Ovary (tissue), 9 donors: ENCODE results near the gene FAM81B. TPM values are rescaled to one million over a fixed set of nuclear protein-coding genes. Genes with fewer than 3 reads are reported as not detected.

Source experiments
- DNase-seq, 5 donors: peaks; one replicate each; pipeline ENCODE4 v3.0.0-alpha.2; 2019 to 2020
- H3K27ac ChIP-seq, 2 donors: fragments of 200-600 bp; one replicate each; pipeline versions ENCODE4 v1.5.1 to v1.8.0; 2019 to 2022
- H3K27me3 ChIP-seq: fragments of 200-600 bp; one replicate; pipeline ENCODE4 v1.8.0; 2022
- H3K36me3 ChIP-seq: fragments of 200-600 bp; sonication (generic); one replicate; pipeline ENCODE4 v1.5.1; 2019
- H3K4me1 ChIP-seq: one replicate; pipeline ENCODE4 v1.8.1; 2013; ENCODE audit warnings: mild to moderate bottlenecking, moderate library complexity; ENCODE audit not compliant: insufficient read depth
- H3K4me3 ChIP-seq: fragments of 200-600 bp; sonication (generic); one replicate; pipeline ENCODE4 v1.5.1; 2017
- H3K9me3 ChIP-seq, 2 donors: fragments of 200-600 bp in 1 of 2; sonication (generic) in 1 of 2; one replicate each; pipeline versions ENCODE4 v1.5.1 to v1.8.1; 2013 to 2019; ENCODE audit warnings: mild to moderate bottlenecking in 1 of 2, moderate library complexity in 1 of 2
- EP300 ChIP-seq: sonication (generic); formaldehyde crosslinking; IDR thresholded peaks from one replicate; pipeline ENCODE4 v1.6.1; 2017; ENCODE audit warnings: antibody characterized with exemption
- POLR2A ChIP-seq: fragments of 450-650 bp; IDR thresholded peaks from one replicate; pipeline ENCODE4 v1.6.1; 2017; ENCODE audit warnings: antibody characterized with exemption, mild to moderate bottlenecking, moderate library complexity
- WGBS, 3 donors: extraction: QIAGEN DNeasy Blood & Tissue Kit in 1 of 3; methylation state at CpG; one replicate each; pipeline versions ENCODE4 v1.1.5 to v1.1.7; 2013 to 2017; 5-methylcytosine and 5-hydroxymethylcytosine counted together
- intact Hi-C, 4 donors: fragments of 100-400 bp; cut with DNase I; formaldehyde crosslinking; loops; one replicate each; pipeline versions ENCODE4 v1.11.0 to v1.15.1; 2022 to 2023
- polyA plus RNA-seq, 2 donors: library from polyadenylated mRNA; stranded (reverse); fragments of 200-250 nt in 1 of 2; fragments of 350-450 nt in 1 of 2; fragmentation: Illumina TruSeq in 1 of 2; extraction: RNeasy Lipid Tissue Mini Kit (QIAGEN cat#74804) in 1 of 2; gene quantifications; one replicate each; pipeline ENCODE4 v1.2.3, GENCODE V29; 2013 to 2014
- total RNA-seq, 7 donors: library from RNA; depleted of rRNA in 2 of 7; stranded (reverse); fragments of >200 nt in 2 of 7; fragmentation: NEBNext Ultra II Directional in 3 of 7; extraction: Animal tissue kit (Norgen Biotek cat#: 25700) in 3 of 7; gene quantifications; one replicate each; pipeline versions ENCODE4 v1.1.0 to v1.2.4, GENCODE V29; 2016 to 2023
- TF ChIP-seq, protein P1 (sequence below), 3 donors: fragments of 450-650 bp in 2 of 3; fragments of 200-600 bp in 1 of 3; IDR thresholded peaks; one replicate each; pipeline versions ENCODE4 v1.5.1 to v1.8.0; 2016 to 2022; ENCODE audit warnings: antibody characterized with exemption in 3 of 3, mild to moderate bottlenecking in 1 of 3
- donor health status: DM: no; HTN: no; CAD: no; lungs with moderate emphysema.
- donor health status: DM: no; HTN: no; CAD: no.
- donor health status: Bipolar disorder and iron deficiency.
- donor health status: DM: yes; HTN: yes; CAD: no.
- donor health status: DM: no; HTN: no; CAD: no.
- donor health status: DM: yes; HTN: yes; CAD: no.

Gene FAM81B
- total and polyA plus RNA-seq, 9 donors = 0.36 to 20.8 (median 2.3) TPM; not detected in 3

- no peak overlapping the region for H3K4me3 ChIP-seq
- intact Hi-C loops = no loop called here
- H3K27me3 ChIP-seq = no peaks in the 10 kb centered on the region
- H3K4me1 ChIP-seq = no peaks in the 10 kb centered on the region
- DNase-seq = no peak
- no peaks in the 10 kb centered on the region for H3K36me3 ChIP-seq
- TF ChIP-seq, protein P1, sequence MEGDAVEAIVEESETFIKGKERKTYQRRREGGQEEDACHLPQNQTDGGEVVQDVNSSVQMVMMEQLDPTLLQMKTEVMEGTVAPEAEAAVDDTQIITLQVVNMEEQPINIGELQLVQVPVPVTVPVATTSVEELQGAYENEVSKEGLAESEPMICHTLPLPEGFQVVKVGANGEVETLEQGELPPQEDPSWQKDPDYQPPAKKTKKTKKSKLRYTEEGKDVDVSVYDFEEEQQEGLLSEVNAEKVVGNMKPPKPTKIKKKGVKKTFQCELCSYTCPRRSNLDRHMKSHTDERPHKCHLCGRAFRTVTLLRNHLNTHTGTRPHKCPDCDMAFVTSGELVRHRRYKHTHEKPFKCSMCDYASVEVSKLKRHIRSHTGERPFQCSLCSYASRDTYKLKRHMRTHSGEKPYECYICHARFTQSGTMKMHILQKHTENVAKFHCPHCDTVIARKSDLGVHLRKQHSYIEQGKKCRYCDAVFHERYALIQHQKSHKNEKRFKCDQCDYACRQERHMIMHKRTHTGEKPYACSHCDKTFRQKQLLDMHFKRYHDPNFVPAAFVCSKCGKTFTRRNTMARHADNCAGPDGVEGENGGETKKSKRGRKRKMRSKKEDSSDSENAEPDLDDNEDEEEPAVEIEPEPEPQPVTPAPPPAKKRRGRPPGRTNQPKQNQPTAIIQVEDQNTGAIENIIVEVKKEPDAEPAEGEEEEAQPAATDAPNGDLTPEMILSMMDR (IDR thresholded peaks at IDR 0.05) = no peak
- TF ChIP-seq POLR2A = no peak
- no peak for TF ChIP-seq EP300
- no peak overlapping the region for H3K27ac ChIP-seq
- no peaks in the 10 kb centered on the region for H3K9me3 ChIP-seq
- 81 to 84% (median 82%) methylated on average over 2 of the region's 2 CpGs for WGBS, 3 donors
Observed at GRCh38 chr5:95445442-95445841, 54.3 kb downstream of the FAM81B start.

DNA sequence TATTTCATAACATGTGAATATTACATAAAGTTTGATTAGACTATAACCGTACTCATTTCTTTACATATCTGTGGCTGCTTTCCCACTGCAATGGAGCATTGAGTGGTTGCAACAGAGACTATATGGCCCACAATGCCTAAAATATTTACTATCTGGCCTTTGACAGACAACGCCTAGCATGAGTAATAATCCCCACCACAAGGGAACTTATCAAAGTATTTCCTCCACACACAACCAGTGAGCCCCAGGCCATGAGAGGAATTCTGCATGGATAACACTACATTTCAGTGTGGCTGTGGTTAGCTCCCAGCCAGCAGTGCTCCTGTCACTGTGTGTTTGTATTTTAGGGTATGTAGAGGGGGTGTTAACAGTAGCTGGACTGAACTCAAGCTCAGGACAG, 54.8 kb downstream of the FAM81B start:
- H3K27ac ChIP-seq = no peak overlapping the region
- 82 to 89% (median 82%) methylated on average over 2 of the region's 2 CpGs for WGBS, 3 donors
- DNase-seq = no peak
- intact Hi-C loops = no loop called here
- no peak for TF ChIP-seq POLR2A
- no peak for TF ChIP-seq EP300
- TF ChIP-seq, protein P1 (IDR thresholded peaks at IDR 0.05) = no peak
- H3K27me3 ChIP-seq = no peaks in the 10 kb centered on the region
- no peaks in the 10 kb centered on the region for H3K9me3 ChIP-seq
- H3K4me3 ChIP-seq = no peak overlapping the region
- H3K36me3 ChIP-seq = no peaks in the 10 kb centered on the region
- no peaks in the 10 kb centered on the region for H3K4me1 ChIP-seq

DNA sequence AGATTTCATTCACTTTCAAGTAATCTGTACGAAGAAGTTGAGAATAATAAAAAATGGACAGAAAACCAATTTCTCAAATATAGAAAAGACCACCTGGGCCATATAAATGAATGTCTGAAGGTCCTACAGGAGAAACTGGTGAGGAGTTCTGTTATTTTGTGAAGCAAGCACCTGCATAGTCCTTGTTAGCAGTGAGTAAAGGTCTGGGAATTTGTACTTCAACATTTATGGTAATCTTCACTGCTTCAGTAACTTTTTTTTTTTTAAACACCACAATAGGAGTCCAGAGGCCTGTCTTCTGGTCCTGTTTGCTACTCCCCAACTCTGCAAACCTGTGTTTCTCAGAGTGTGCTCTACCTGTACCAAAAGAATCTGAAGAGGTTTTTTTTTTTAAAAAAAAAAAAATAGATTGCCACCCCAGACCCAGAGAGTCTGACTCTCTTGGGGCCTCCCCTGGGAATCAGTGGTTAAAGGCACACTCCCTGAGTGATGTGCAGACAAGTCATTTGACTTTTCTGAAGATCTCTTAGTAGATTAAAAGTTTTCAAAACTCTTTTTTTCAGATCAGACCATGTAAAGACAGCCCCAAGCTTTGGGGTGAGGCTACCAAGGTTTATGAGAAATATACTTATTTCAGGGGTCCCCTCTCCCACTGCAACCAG, 55.5 kb downstream of the FAM81B start:
- H3K9me3 ChIP-seq = no peaks in the 10 kb centered on the region
- no peaks in the 10 kb centered on the region for H3K4me1 ChIP-seq
- intact Hi-C loops = no loop called here
- no peaks in the 10 kb centered on the region for H3K27me3 ChIP-seq
- WGBS, 3 donors = 84 to 91% (median 88%) methylated on average over 1 of the region's 1 CpG
- no peak overlapping the region for H3K4me3 ChIP-seq
- no peaks in the 10 kb centered on the region for H3K36me3 ChIP-seq
- no peak for TF ChIP-seq POLR2A
- TF ChIP-seq, protein P1 (IDR thresholded peaks at IDR 0.05) = no peak
- no peak overlapping the region for H3K27ac ChIP-seq
- DNase-seq = no peak

GRCh38 chr5:95447961-95448360, 56.8 kb downstream of the FAM81B start:
- Histone ChIP-seq H3K9me3 (no peaks in the 10 kb centered on the region), H3K27ac (no peak overlapping the region), H3K4me1 (no peaks in the 10 kb centered on the region), H3K4me3 (no peak overlapping the region), H3K27me3 (no peaks in the 10 kb centered on the region), H3K36me3 (no peaks in the 10 kb centered on the region)
- TF ChIP-seq, protein P1 (IDR thresholded peaks at IDR 0.05) = no peak
- intact Hi-C loops = no loop called here
- 51 to 61% (median 60%) methylated on average over 1 of the region's 1 CpG for WGBS, 3 donors
- no peak for DNase-seq
